Smooth muscle cell (in vitro differentiated cells): ENCODE measurements around the gene OLAH. TPM values are rescaled to one million over a fixed set of nuclear protein-coding genes. Genes with fewer than 3 reads are reported as not detected.

ENCODE experiments used
- DNase-seq: peaks from one replicate; lab custom pipeline; 2025; ENCODE audit not compliant: unreplicated experiment; lab: John Stamatoyannopoulos, UW
- H2AFZ ChIP-seq: fragments of 200-600 bp; sonication (generic); 2 replicates; pipeline ENCODE4 v1.6.0; 2016; ENCODE audit warnings: antibody characterized with exemption, low read depth, mild to moderate bottlenecking
- H3F3A ChIP-seq: fragments of 200-600 bp; sonication (generic); 2 replicates; pipeline ENCODE4 v1.6.0; 2017; ENCODE audit warnings: antibody characterized with exemption, low read depth
- H3K27ac ChIP-seq: fragments of 200-600 bp; sonication (generic); 2 replicates; pipeline ENCODE4 v1.5.1; 2016; ENCODE audit warnings: low read depth, mild to moderate bottlenecking
- H3K27me3 ChIP-seq: fragments of 200-600 bp; sonication (generic); 2 replicates; pipeline ENCODE4 v1.6.1; 2016; ENCODE audit warnings: low read depth, mild to moderate bottlenecking
- H3K36me3 ChIP-seq: fragments of 200-600 bp; sonication (generic); 2 replicates; pipeline ENCODE4 v1.5.1; 2016; ENCODE audit warnings: low read depth
- H3K4me1 ChIP-seq: fragments of 200-600 bp; sonication (generic); 2 replicates; pipeline ENCODE4 v1.5.1; 2016; ENCODE audit warnings: low read depth
- H3K4me2 ChIP-seq: fragments of 200-600 bp; sonication (generic); 2 replicates; pipeline ENCODE4 v1.6.0; 2016; ENCODE audit warnings: mild to moderate bottlenecking
- H3K4me3 ChIP-seq: fragments of 200-600 bp; sonication (generic); 2 replicates; pipeline ENCODE4 v1.5.1; 2016; ENCODE audit warnings: mild to moderate bottlenecking
- H3K79me2 ChIP-seq: fragments of 200-600 bp; sonication (generic); 2 replicates; pipeline ENCODE4 v1.6.0; 2016; ENCODE audit warnings: low read depth, mild to moderate bottlenecking
- H3K9ac ChIP-seq: fragments of 200-600 bp; sonication (generic); 2 replicates; pipeline ENCODE4 v1.6.0; 2016; ENCODE audit warnings: low read depth
- H3K9me3 ChIP-seq: fragments of 200-600 bp; sonication (generic); replicated peaks from 2 replicates; pipeline ENCODE4 v1.5.1; 2016; ENCODE audit warnings: low read depth
- H4K20me1 ChIP-seq: fragments of 200-600 bp; sonication (generic); 2 replicates; pipeline ENCODE4 v1.6.0; 2016; ENCODE audit warnings: low read depth
- WGBS: methylation state at CpG from one replicate; pipeline ENCODE4 v1.1.7; 2016; ENCODE audit warnings: low lambda C conversion rate; 5-methylcytosine and 5-hydroxymethylcytosine counted together
- polyA plus RNA-seq: library from polyadenylated mRNA; unstranded; fragments of >200 nt; fragmentation: Nextera tagmentation; extraction: Ambion mirVana; gene quantifications from 2 replicates; pipeline ENCODE4 v1.2.1, GENCODE V29; 2016
- total RNA-seq: library from RNA; depleted of rRNA; stranded (reverse); fragments of >200 nt; gene quantifications from 2 replicates; pipeline ENCODE4 v1.2.3, GENCODE V29; 2014
- TF ChIP-seq, protein P1 (sequence below): fragments of 200-600 bp; sonication (generic); IDR thresholded peaks from 2 replicates; pipeline ENCODE4 v1.5.1; 2017; ENCODE audit warnings: borderline replicate concordance, mild to moderate bottlenecking, antibody characterized with exemption; ENCODE audit not compliant: insufficient read depth, poor library complexity, severe bottlenecking

Gene OLAH
- total and polyA plus RNA-seq, 2 experiments from 2014 or later = not detected

DNA sequence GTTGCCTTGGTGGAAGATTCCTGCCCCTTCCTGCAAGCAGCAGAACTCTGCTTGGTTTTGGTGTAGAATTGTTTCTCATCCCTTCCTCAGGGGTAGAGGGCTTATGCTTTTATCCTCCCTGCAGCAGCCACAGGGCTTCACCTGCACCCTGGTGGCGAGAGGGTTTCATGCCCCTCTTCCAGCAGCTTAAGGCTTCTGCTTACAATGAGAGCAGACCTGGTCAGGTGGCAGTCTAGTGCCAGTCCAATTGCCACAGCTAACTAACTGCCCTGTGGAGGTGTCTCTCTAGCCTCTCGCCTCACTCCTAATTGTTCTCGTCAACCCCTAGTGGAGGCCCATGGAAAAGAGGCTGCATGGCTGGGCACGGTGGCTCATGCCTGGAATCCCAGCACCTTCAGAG, 25.5 kb downstream of the OLAH start:
- TF ChIP-seq, protein P1, sequence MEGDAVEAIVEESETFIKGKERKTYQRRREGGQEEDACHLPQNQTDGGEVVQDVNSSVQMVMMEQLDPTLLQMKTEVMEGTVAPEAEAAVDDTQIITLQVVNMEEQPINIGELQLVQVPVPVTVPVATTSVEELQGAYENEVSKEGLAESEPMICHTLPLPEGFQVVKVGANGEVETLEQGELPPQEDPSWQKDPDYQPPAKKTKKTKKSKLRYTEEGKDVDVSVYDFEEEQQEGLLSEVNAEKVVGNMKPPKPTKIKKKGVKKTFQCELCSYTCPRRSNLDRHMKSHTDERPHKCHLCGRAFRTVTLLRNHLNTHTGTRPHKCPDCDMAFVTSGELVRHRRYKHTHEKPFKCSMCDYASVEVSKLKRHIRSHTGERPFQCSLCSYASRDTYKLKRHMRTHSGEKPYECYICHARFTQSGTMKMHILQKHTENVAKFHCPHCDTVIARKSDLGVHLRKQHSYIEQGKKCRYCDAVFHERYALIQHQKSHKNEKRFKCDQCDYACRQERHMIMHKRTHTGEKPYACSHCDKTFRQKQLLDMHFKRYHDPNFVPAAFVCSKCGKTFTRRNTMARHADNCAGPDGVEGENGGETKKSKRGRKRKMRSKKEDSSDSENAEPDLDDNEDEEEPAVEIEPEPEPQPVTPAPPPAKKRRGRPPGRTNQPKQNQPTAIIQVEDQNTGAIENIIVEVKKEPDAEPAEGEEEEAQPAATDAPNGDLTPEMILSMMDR = no peak
- H3K9me3 ChIP-seq = no peaks in the 10 kb centered on the region
- H3K36me3 ChIP-seq = no peaks in the 10 kb centered on the region
- H3K9ac ChIP-seq = no peak overlapping the region
- no peaks in the 10 kb centered on the region for H4K20me1 ChIP-seq
- H3K4me2 ChIP-seq = no peak overlapping the region
- H3K4me3 ChIP-seq = no peak overlapping the region
- H3K4me1 ChIP-seq = no peaks in the 10 kb centered on the region
- 67% methylated on average over 4 of the region's 4 CpGs for WGBS
- no peak overlapping the region for H3K27ac ChIP-seq
- H3F3A ChIP-seq = no peaks in the 10 kb centered on the region
- H2AFZ ChIP-seq = no peak overlapping the region
- no peaks in the 10 kb centered on the region for H3K27me3 ChIP-seq
- DNase-seq = no peak
- H3K79me2 ChIP-seq = no peaks in the 10 kb centered on the region

DNA sequence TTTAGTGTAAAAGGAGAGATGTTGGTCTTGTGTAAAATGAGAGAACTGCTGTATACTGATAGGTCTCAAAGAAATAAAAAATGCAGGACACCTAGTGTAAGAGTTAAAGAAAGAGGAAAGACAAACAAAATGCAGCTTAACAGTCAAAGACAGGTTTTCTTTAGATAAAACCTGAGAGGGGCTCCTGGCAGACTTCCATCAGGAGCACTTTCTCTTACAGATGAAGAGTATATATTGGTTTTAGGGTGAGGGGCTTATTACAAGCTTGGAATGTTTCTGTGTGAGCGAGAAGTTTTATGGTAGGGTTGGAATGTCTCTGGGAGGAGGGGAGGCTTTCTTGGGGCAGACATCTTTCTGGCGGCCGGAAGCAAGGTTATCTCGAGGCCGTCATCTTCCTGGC, 28.6 kb downstream of the OLAH start:
- Histone ChIP-seq H3K9me3 (no peaks in the 10 kb centered on the region), H3F3A (no peaks in the 10 kb centered on the region), H2AFZ (no peak overlapping the region), H3K9ac (no peak overlapping the region), H4K20me1 (no peaks in the 10 kb centered on the region), H3K4me3 (no peak overlapping the region), H3K36me3 (no peaks in the 10 kb centered on the region), H3K27me3 (no peaks in the 10 kb centered on the region), H3K4me2 (no peak overlapping the region), H3K79me2 (no peaks in the 10 kb centered on the region), H3K27ac (no peak overlapping the region), H3K4me1 (no peaks in the 10 kb centered on the region)
- 96% methylated on average over 5 of the region's 5 CpGs for whole genome bisulfite sequencing
- DNase-seq = no peak
- TF ChIP-seq, protein P1 = no peak

DNA sequence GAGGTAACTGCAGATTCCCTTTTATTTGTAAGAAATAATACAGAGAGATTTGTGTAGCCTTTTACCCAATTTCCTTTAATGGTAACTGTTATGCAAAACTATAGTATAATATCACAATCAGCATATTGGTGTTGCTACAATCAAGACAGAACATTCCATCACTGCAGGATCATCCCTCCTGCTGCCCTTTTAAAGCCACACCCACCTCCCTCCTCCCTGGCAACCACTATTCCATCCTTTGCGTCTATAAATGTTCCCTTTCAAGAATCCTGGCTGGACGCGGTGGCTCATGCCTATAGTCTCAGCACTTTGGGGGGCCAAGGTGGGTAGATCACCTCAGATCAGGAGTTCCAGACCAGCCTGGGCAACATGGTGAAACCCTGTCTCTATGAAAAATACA, 31.7 kb downstream of the OLAH start:
- Histone ChIP-seq H3K27ac (no peak overlapping the region), H2AFZ (no peak overlapping the region), H3K79me2 (no peaks in the 10 kb centered on the region), H3K4me2 (no peak overlapping the region), H3K9me3 (no peaks in the 10 kb centered on the region), H3K27me3 (no peaks in the 10 kb centered on the region), H3K4me1 (no peaks in the 10 kb centered on the region), H4K20me1 (no peaks in the 10 kb centered on the region), H3K9ac (no peak overlapping the region), H3K36me3 (no peaks in the 10 kb centered on the region), H3F3A (no peaks in the 10 kb centered on the region), H3K4me3 (no peak overlapping the region)
- TF ChIP-seq, protein P1 = no peak
- 90% methylated on average over 3 of the region's 3 CpGs for WGBS
- DNase-seq = no peak

DNA sequence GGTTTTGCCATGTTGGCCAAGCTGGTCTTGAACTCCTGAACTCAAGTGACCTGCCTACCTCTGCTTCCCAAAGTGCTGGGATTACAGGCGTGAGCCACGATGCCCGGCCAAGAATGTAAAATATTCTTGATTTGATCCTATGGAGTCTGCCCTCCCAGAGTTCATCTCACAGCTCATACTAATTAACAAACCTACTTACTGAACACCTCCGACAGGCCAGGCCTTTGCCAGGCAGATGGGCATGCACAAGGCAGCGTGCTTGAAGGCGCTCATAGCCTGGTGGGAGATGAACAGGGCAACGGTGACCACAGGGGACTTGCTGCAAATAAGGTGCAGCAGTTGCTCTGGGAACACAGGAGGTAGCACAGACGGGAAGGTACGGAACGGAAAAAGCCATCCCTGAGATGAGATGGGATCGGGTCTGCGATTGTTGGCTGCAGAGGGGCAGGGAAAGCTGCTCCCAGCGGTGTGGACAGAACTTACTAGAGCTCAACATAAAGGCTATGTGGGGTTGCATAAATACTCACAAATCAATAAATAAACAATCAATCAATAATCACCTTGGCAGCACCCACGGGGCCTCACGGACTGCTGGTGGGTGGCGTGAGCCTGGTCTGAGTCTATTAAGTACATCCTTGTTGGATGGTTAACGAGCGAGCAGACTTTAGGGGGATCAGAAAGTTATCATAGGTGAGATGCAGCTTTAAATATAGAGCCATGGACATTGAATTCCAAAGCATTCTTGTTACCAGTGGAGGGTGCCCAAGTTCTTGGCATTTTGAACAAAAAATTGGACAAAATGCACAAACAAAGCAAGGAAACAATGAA, 40.1 kb downstream of the OLAH start:
- no peak overlapping the region for H3K4me3 ChIP-seq
- H3K4me2 ChIP-seq = no peak overlapping the region
- no peak for DNase-seq
- TF ChIP-seq, protein P1 = no peak
- no peaks in the 10 kb centered on the region for H3K9me3 ChIP-seq
- H3K79me2 ChIP-seq = no peaks in the 10 kb centered on the region
- H4K20me1 ChIP-seq = no peaks in the 10 kb centered on the region
- no peaks in the 10 kb centered on the region for H3F3A ChIP-seq
- no peak overlapping the region for H2AFZ ChIP-seq
- no peak overlapping the region for H3K9ac ChIP-seq
- WGBS = 92% methylated on average over 18 of the region's 18 CpGs
- H3K27ac ChIP-seq = no peak overlapping the region
- H3K4me1 ChIP-seq = no peaks in the 10 kb centered on the region
- no peaks in the 10 kb centered on the region for H3K27me3 ChIP-seq
- no peaks in the 10 kb centered on the region for H3K36me3 ChIP-seq
